ENCODE measurements around the gene SH3BGRL2.

Gene SH3BGRL2

DNA sequence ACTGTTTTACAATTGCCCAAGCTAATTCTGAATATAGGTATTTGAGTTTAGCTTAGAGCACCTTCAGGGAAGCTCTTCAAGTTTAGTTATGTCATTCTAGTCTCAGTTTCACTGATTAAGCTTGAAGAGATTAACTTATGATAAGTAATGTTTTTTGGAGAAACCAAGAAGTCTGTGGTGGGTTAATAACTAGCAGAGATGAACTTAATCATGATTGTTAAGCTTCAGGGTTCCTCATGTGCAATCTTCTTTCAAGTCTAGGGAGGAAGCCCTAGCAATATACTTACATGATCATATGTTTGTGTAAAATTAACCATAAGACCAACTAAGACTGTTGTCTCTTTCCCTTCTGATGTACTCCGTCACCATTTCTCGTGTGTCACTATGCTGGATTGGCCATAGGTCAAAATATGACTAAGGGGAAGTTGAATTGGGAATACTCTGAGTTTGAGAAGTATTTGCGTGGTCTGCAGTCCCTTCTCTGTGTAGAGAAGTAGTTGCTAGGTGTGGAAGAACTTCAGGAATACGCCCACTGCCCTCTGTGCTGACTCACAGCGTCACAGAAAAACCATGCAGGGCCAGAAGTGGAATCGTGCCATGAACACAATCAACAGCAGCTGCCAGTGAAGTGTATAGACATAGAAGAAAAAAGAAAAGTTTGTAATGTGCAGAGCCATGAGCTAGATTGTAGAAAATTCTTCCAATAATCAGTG lies 88.3 kb downstream of the SH3BGRL2 start:
- Histone ChIP-seq H3K27ac (ENCODE audit: poor library complexity, severe bottlenecking) (no peak overlapping the region), H3K4me3 (ENCODE audit: severe bottlenecking) (no peak overlapping the region), H3K27me3 (ENCODE audit: insufficient read depth, poor library complexity, severe bottlenecking) (no peaks in the 10 kb centered on the region), H3K9me3 (ENCODE audit: severe bottlenecking) (no peaks in the 10 kb centered on the region), H3K4me1 (ENCODE audit: insufficient read depth, poor library complexity, severe bottlenecking) (no peaks in the 10 kb centered on the region), H3K36me3 (ENCODE audit: low read depth) (no peaks in the 10 kb centered on the region)
- TF ChIP-seq, protein P1, sequence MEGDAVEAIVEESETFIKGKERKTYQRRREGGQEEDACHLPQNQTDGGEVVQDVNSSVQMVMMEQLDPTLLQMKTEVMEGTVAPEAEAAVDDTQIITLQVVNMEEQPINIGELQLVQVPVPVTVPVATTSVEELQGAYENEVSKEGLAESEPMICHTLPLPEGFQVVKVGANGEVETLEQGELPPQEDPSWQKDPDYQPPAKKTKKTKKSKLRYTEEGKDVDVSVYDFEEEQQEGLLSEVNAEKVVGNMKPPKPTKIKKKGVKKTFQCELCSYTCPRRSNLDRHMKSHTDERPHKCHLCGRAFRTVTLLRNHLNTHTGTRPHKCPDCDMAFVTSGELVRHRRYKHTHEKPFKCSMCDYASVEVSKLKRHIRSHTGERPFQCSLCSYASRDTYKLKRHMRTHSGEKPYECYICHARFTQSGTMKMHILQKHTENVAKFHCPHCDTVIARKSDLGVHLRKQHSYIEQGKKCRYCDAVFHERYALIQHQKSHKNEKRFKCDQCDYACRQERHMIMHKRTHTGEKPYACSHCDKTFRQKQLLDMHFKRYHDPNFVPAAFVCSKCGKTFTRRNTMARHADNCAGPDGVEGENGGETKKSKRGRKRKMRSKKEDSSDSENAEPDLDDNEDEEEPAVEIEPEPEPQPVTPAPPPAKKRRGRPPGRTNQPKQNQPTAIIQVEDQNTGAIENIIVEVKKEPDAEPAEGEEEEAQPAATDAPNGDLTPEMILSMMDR (IDR thresholded peaks at IDR 0.05; ENCODE audit: poor library complexity, severe bottlenecking), result no peak
- DNase-seq (ENCODE audit: low spot score), result no peak
- ATAC-seq (ENCODE audit: low read depth), result no peak

DNA sequence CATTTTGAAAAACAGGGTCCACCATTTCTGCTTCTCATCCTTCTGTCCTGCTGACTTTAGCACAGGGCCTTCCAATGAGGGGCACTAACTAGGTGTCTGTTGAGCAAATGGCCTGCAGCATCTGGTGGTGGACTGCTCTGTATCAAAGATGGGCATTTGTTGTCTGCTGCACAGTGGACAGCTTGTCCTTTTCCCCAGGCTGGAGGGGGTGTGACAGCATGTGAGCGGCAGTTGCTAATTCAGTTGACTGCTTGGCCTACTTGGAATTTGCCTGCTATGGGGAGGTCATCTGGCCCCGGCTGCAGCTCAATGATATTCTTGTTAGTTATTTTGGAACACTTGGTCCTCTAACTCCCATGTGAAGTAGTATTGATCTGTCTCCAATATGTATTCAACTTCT lies 93.7 kb downstream of the SH3BGRL2 start:
- no peak for DNase-seq (ENCODE audit: low spot score)
- no peaks in the 10 kb centered on the region for H3K27me3 ChIP-seq (ENCODE audit: insufficient read depth, poor library complexity, severe bottlenecking)
- H3K27ac ChIP-seq (ENCODE audit: poor library complexity, severe bottlenecking), result no peak overlapping the region
- H3K4me1 ChIP-seq (ENCODE audit: insufficient read depth, poor library complexity, severe bottlenecking), result no peaks in the 10 kb centered on the region
- TF ChIP-seq, protein P1 (IDR thresholded peaks at IDR 0.05; ENCODE audit: poor library complexity, severe bottlenecking), result no peak
- ATAC-seq (ENCODE audit: low read depth), result no peak
- H3K9me3 ChIP-seq (ENCODE audit: severe bottlenecking), result no peaks in the 10 kb centered on the region
- no peaks in the 10 kb centered on the region for H3K36me3 ChIP-seq (ENCODE audit: low read depth)
- no peak overlapping the region for H3K4me3 ChIP-seq (ENCODE audit: severe bottlenecking)

DNA sequence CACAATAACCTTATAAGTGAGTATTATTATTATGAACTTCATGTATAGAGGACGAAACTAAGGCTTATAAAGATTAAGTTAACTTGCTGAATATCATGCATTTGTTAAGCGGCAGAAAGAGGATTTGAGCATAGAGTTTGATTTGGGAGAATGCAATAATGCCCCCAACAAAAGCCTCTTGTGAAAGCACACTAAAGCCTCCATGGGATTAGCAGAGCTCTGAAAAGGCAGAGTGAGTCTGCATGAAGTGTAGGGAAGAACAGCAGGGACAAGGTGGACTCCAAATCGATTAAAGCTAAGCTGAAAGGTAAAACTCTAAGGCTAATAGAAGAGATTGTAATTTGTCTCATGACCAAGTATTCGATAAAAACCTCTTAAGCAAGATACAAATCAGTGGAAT lies 100.3 kb downstream of the SH3BGRL2 start:
- Histone ChIP-seq H3K9me3 (ENCODE audit: severe bottlenecking) (no peaks in the 10 kb centered on the region), H3K4me3 (ENCODE audit: severe bottlenecking) (no peak overlapping the region), H3K27ac (ENCODE audit: poor library complexity, severe bottlenecking) (no peak overlapping the region), H3K36me3 (ENCODE audit: low read depth) (no peaks in the 10 kb centered on the region), H3K27me3 (ENCODE audit: insufficient read depth, poor library complexity, severe bottlenecking) (peaks cover 9% of the 10 kb centered on the region), H3K4me1 (ENCODE audit: insufficient read depth, poor library complexity, severe bottlenecking) (no peaks in the 10 kb centered on the region)
- DNase-seq (ENCODE audit: low spot score) (no peak), ATAC-seq (ENCODE audit: low read depth) (no peak)
- TF ChIP-seq, protein P1 (IDR thresholded peaks at IDR 0.05; ENCODE audit: poor library complexity, severe bottlenecking), result no peak

DNA sequence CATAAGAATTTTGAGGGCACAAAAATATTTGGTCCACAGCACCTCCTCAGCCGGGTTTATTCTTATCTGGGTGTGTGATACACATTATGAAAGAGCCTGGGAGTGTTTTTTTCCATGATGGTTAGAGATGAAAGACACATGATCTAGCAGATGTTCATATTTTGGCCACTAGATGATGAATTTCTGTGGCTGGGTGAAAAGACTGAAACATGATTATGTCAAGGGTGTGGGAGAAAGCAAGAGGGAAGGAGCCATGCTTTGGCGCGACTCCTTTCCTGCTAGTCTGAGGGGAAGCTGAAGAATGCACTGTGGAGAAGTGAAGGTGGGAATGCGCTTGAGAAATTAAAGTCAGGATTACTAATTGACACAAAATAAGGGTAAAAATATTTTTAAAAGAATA lies 102.3 kb downstream of the SH3BGRL2 start:
- DNase-seq (ENCODE audit: low spot score), result no peak
- TF ChIP-seq, protein P1 (IDR thresholded peaks at IDR 0.05; ENCODE audit: poor library complexity, severe bottlenecking), result no peak
- H3K9me3 ChIP-seq (ENCODE audit: severe bottlenecking), result no peaks in the 10 kb centered on the region
- no peak for ATAC-seq (ENCODE audit: low read depth)
- H3K27ac ChIP-seq (ENCODE audit: poor library complexity, severe bottlenecking), result no peak overlapping the region
- H3K4me3 ChIP-seq (ENCODE audit: severe bottlenecking), result no peak overlapping the region
- H3K4me1 ChIP-seq (ENCODE audit: insufficient read depth, poor library complexity, severe bottlenecking), result no peaks in the 10 kb centered on the region
- peaks cover 9% of the 10 kb centered on the region for H3K27me3 ChIP-seq (ENCODE audit: insufficient read depth, poor library complexity, severe bottlenecking)
- no peaks in the 10 kb centered on the region for H3K36me3 ChIP-seq (ENCODE audit: low read depth)

DNA sequence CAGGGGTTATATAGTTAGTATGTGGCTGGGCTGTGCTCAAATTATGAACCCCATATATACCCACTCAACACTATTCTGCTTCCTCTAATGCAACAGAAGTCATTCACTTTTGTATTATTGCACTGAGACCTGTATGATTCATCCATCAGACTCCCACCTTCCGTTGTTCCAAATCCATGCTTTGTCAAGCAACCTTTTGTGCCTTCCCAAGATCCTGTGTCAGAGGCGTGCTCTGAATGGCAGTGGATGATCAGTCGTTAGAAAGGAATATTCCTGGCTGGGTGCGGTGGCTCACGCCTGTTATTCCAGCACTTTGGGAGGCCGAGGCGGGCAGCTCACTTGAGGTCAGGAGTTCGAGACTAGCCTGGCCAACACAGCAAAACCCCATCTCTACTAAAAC lies 103.2 kb downstream of the SH3BGRL2 start:
- no peak for DNase-seq (ENCODE audit: low spot score)
- no peak overlapping the region for H3K4me3 ChIP-seq (ENCODE audit: severe bottlenecking)
- H3K4me1 ChIP-seq (ENCODE audit: insufficient read depth, poor library complexity, severe bottlenecking), result no peaks in the 10 kb centered on the region
- no peak for ATAC-seq (ENCODE audit: low read depth)
- peaks cover 9% of the 10 kb centered on the region for H3K27me3 ChIP-seq (ENCODE audit: insufficient read depth, poor library complexity, severe bottlenecking)
- no peaks in the 10 kb centered on the region for H3K9me3 ChIP-seq (ENCODE audit: severe bottlenecking)
- TF ChIP-seq, protein P1 (IDR thresholded peaks at IDR 0.05; ENCODE audit: poor library complexity, severe bottlenecking), result no peak
- no peaks in the 10 kb centered on the region for H3K36me3 ChIP-seq (ENCODE audit: low read depth)
- H3K27ac ChIP-seq (ENCODE audit: poor library complexity, severe bottlenecking), result no peak overlapping the region

Data from RWPE2 (cell line).